ENCODE measurements around the gene FAM107B. TPM values are rescaled to one million over a fixed set of nuclear protein-coding genes. Genes with fewer than 3 reads are reported as not detected.

The FAM107B gene
- total and polyA plus RNA-seq, 2 of the 8 experiments (the other 6 are each of a cell fraction or from before 2014, with no cell fraction given): 7.5 to 28.1 TPM

- TF ChIP-seq CTCF (IDR thresholded peaks at IDR 0.05; ENCODE audit: control extremely low read depth in 1 of 3, insufficient read depth in 1 of 3, low read depth in 1 of 3, low read length in 3 of 3): peak; percentile 77 to 96 (median 93)
- 0 out of 4 replicates have a peak, but pooled peaks of 1 of the 2 experiments have one; percentile 35 for TF ChIP-seq SIN3A (conservative IDR thresholded peaks at IDR 0.05 in 1 of 2, IDR thresholded peaks at IDR 0.05 in 1 of 2; ENCODE audit: low read depth in 1 of 2, low read length in 2 of 2)
- TF ChIP-seq KDM1A (IDR thresholded peaks at IDR 0.05; ENCODE audit: borderline replicate concordance, low read length): no peak
- TF ChIP-seq, protein P1, sequence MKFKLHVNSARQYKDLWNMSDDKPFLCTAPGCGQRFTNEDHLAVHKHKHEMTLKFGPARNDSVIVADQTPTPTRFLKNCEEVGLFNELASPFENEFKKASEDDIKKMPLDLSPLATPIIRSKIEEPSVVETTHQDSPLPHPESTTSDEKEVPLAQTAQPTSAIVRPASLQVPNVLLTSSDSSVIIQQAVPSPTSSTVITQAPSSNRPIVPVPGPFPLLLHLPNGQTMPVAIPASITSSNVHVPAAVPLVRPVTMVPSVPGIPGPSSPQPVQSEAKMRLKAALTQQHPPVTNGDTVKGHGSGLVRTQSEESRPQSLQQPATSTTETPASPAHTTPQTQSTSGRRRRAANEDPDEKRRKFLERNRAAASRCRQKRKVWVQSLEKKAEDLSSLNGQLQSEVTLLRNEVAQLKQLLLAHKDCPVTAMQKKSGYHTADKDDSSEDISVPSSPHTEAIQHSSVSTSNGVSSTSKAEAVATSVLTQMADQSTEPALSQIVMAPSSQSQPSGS (IDR thresholded peaks at IDR 0.05; ENCODE audit: low read length): no peak
- peak; percentile 64; the same call in 1 of the 2 replicates for TF ChIP-seq YY1 (IDR thresholded peaks at IDR 0.05; ENCODE audit: low read depth, low read length)
- no peak for TF ChIP-seq SP4 (IDR thresholded peaks at IDR 0.05; ENCODE audit: low read length)
- TF ChIP-seq, protein P2, sequence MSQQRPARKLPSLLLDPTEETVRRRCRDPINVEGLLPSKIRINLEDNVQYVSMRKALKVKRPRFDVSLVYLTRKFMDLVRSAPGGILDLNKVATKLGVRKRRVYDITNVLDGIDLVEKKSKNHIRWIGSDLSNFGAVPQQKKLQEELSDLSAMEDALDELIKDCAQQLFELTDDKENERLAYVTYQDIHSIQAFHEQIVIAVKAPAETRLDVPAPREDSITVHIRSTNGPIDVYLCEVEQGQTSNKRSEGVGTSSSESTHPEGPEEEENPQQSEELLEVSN (IDR thresholded peaks at IDR 0.05): no peak
- TF ChIP-seq SRF (IDR thresholded peaks at IDR 0.05; ENCODE audit: low read depth, low read length): no peak
- no peak for TF ChIP-seq USF2 (IDR thresholded peaks at IDR 0.05; ENCODE audit: low read length)
- TF ChIP-seq TAF7 (optimal IDR thresholded peaks at IDR 0.05; ENCODE audit: borderline replicate concordance, low read depth, low read length): no peak
- TF ChIP-seq ATF3 (IDR thresholded peaks at IDR 0.05; ENCODE audit: insufficient read depth, low read depth, low read length): no peak
Measured at GRCh38 chr10:14536241-14537213, 238.2 kb downstream of the FAM107B start (continued).

All from H1 (cell line).